HepG2 (cell line): ENCODE data around the gene HYOU1. TPM values are rescaled to one million over a fixed set of nuclear protein-coding genes. Genes with fewer than 3 reads are reported as not detected.

Source experiments
- ASH2L ChIP-seq: fragments of 300-600, 200-600 bp; sonication (generic); IDR thresholded peaks from 2 replicates; pipeline ENCODE4 v1.7.0; 2017; ENCODE audit warnings: low read depth, mild to moderate bottlenecking, moderate library complexity, mixed read lengths, low read length; ENCODE audit not compliant: insufficient read length
- HOXA7 ChIP-seq: sonication (generic); formaldehyde crosslinking; IDR thresholded peaks from 2 replicates; pipeline ENCODE4 v1.8.1; 2022; ENCODE audit warnings: mild to moderate bottlenecking, missing genetic modification reagents, moderate library complexity
- KDM4B ChIP-seq: sonication (generic); formaldehyde crosslinking; IDR thresholded peaks from 2 replicates; pipeline ENCODE4 v1.4.0; 2020; ENCODE audit warnings: missing genetic modification reagents
- MXD4 ChIP-seq: IDR thresholded peaks from 2 replicates; pipeline ENCODE4 v1.6.1; 2016; ENCODE audit warnings: mild to moderate bottlenecking, missing biosample characterization, missing genetic modification reagents
- MYC ChIP-seq: sonication (generic); formaldehyde crosslinking; IDR thresholded peaks from 2 replicates; pipeline ENCODE4 v1.9.0; 2021; ENCODE audit warnings: missing genetic modification reagents, borderline replicate concordance
- RORA ChIP-seq: sonication (generic); formaldehyde crosslinking; IDR thresholded peaks from 2 replicates; pipeline ENCODE4 v1.5.0; 2020; ENCODE audit warnings: mild to moderate bottlenecking, missing genetic modification reagents, moderate library complexity
- SP4 ChIP-seq: sonication (generic); formaldehyde crosslinking; IDR thresholded peaks from 2 replicates; pipeline ENCODE4 v1.8.1; 2023; ENCODE audit warnings: mild to moderate bottlenecking, missing genetic modification reagents
- ZBTB8A ChIP-seq: sonication (generic); formaldehyde crosslinking; IDR thresholded peaks from 2 replicates; pipeline ENCODE4 v1.4.0; 2020; ENCODE audit warnings: mild to moderate bottlenecking, low read depth, missing genetic modification reagents, borderline replicate concordance
- ZNF136 ChIP-seq: sonication (generic); formaldehyde crosslinking; IDR thresholded peaks from 2 replicates; pipeline ENCODE4 v1.8.1; 2022; ENCODE audit warnings: low read depth, mild to moderate bottlenecking, moderate library complexity, missing genetic modification reagents
- ZNF331 ChIP-seq: sonication (generic); formaldehyde crosslinking; IDR thresholded peaks from 2 replicates; pipeline ENCODE4 v1.4.0; 2020; ENCODE audit warnings: missing genetic modification reagents
- ZNF558 ChIP-seq: sonication (generic); formaldehyde crosslinking; IDR thresholded peaks from 2 replicates; pipeline ENCODE4 v1.9.0; 2022; ENCODE audit warnings: mild to moderate bottlenecking, missing genetic modification reagents, borderline replicate concordance
- ZNF569 ChIP-seq: sonication (generic); formaldehyde crosslinking; IDR thresholded peaks from 2 replicates; pipeline ENCODE4 v1.5.0; 2020; ENCODE audit warnings: mild to moderate bottlenecking, missing genetic modification reagents, moderate library complexity, borderline replicate concordance
- polyA plus RNA-seq, 8 experiments: library from polyadenylated mRNA; depleted of rRNA in 3 of 8; stranded (reverse) in 7 of 8; unstranded in 1 of 8; fragments of >200 nt; fragmentation: Illumina TruSeq in 4 of 8; extraction: Trizol in 4 of 8; gene quantifications; 2 replicates each; pipeline versions ENCODE4 v1.2.1 to v1.2.3, GENCODE V29; 2011 to 2016; ENCODE audit warnings: low read depth in 4 of 8, missing spikeins in 1 of 8, mixed read lengths in 1 of 8; ENCODE audit not compliant: insufficient read depth in 1 of 8
- total RNA-seq, 5 experiments: library from RNA; depleted of rRNA; stranded (reverse); fragments of >200 nt; fragmentation: Illumina TruSeq; extraction: Trizol; gene quantifications; 2 replicates each; pipeline ENCODE4 v1.2.3, GENCODE V29; 2016; ENCODE audit warnings: low read depth in 1 of 5
- TF ChIP-seq, protein P1 (sequence below), 2 experiments: sonication (generic) in 1 of 2; formaldehyde crosslinking in 1 of 2; IDR thresholded peaks; 2 replicates each; pipeline versions ENCODE4 v1.4.0 to v1.6.1; 2018 to 2020; ENCODE audit warnings: missing genetic modification reagents in 2 of 2, borderline replicate concordance in 1 of 2, low read depth in 1 of 2, mild to moderate bottlenecking in 1 of 2, missing biosample characterization in 1 of 2
- TF ChIP-seq, protein P2 (sequence below): sonication (generic); formaldehyde crosslinking; IDR thresholded peaks from 2 replicates; pipeline ENCODE4 v1.8.0; 2022; ENCODE audit warnings: missing genetic modification reagents, low read depth, mild to moderate bottlenecking, borderline replicate concordance
- TF ChIP-seq, protein P3 (sequence below): sonication (generic); formaldehyde crosslinking; conservative IDR thresholded peaks from 2 replicates; pipeline ENCODE4 v1.8.0; 2022; ENCODE audit warnings: mild to moderate bottlenecking, moderate library complexity, missing genetic modification reagents
- TF ChIP-seq, protein P4 (sequence below), 2 experiments: IDR thresholded peaks; 2 replicates each; pipeline ENCODE4 v1.6.1; 2011 to 2012; ENCODE audit warnings: low read length in 2 of 2, borderline replicate concordance in 1 of 2, low read depth in 1 of 2, mild to moderate bottlenecking in 1 of 2, moderate library complexity in 1 of 2
- TF ChIP-seq, protein P5 (sequence below): IDR thresholded peaks from 2 replicates; pipeline ENCODE4 v1.6.1; 2016; ENCODE audit warnings: low read depth

The HYOU1 gene
- total and polyA plus RNA-seq, 2 of the 13 experiments (the other 11 are each of a cell fraction or from before 2014, with no cell fraction given): 127 to 155 TPM

DNA sequence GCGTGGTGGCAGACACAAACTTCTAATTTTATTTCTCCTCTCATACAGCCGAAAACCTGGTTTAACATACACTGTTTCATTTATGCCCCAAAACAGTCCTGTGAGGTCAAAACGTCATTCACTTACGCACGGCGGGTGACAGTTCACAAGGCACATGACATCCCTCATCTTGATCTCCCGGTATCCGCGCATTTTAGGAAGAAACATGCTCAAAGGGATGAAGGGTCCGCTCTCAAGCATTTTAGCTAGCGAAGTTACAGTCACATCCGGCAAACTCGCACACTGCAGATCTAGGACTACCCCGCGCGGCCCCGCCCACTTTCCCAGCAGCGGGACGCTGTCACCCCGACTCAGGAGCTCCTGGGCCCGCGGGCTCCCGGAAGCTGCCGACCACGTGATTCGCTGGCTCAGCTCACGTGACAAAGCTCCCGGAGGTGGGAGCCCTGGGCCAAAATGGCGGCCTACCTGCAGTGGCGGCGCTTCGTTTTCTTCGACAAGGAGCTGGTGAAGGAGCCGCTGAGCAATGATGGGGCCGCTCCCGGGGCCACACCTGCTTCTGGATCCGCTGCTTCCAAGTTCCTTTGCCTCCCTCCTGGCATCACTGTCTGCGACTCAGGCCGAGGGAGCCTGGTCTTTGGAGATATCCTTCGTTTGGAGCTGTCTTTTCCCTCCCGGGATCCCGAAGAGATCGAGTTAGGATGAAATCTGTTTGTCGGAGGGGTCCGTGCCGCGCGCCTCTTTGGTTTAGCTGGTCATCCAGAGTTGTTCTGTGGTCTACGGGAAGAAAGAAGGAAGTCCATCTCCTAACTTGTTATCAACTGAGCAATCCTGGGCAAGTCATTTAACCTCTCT lies 10.6 kb upstream of the HYOU1 start, which contains the start of gene VPS11 (continued):
- TF ChIP-seq, protein P1, sequence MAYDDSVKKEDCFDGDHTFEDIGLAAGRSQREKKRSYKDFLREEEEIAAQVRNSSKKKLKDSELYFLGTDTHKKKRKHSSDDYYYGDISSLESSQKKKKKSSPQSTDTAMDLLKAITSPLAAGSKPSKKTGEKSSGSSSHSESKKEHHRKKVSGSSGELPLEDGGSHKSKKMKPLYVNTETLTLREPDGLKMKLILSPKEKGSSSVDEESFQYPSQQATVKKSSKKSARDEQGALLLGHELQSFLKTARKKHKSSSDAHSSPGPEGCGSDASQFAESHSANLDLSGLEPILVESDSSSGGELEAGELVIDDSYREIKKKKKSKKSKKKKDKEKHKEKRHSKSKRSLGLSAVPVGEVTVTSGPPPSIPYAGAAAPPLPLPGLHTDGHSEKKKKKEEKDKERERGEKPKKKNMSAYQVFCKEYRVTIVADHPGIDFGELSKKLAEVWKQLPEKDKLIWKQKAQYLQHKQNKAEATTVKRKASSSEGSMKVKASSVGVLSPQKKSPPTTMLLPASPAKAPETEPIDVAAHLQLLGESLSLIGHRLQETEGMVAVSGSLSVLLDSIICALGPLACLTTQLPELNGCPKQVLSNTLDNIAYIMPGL (CRISPR knock-in tag; IDR thresholded peaks at IDR 0.05; ENCODE audit: borderline replicate concordance in 1 of 2, low read depth in 1 of 2): peak; percentile 44 to 85; a peak in 1 of 4 replicates
- TF ChIP-seq RORA (CRISPR knock-in tag) (0 out of 2 replicates have a peak, but pooled peaks have one; percentile 53), MYC (CRISPR knock-in tag) (peak; percentile 67; the same call in 1 of the 2 replicates), ZNF136 (CRISPR knock-in tag) (no peak), ASH2L (peak; percentile 54), ZBTB8A (CRISPR knock-in tag) (no peak), ZNF558 (CRISPR knock-in tag) (peak; percentile 46; the same call in 1 of the 2 replicates), MXD4 (CRISPR knock-in tag) (peak; percentile 91), HOXA7 (CRISPR knock-in tag) (no peak), KDM4B (CRISPR knock-in tag) (peak; percentile 91), SP4 (CRISPR knock-in tag) (peak; percentile 78), ZNF569 (CRISPR knock-in tag) (no peak), ZNF331 (CRISPR knock-in tag) (peak; percentile 78)
- TF ChIP-seq, protein P2, sequence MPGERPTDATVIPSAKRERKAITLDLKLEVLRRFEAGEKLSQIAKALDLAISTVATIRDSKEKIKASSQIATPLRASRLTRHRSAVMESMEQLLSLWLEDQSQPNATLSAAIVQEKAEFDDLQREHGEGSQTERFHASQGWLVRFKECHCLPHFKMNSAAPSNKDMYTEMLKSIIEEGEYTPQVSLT (CRISPR knock-in tag): no peak
- TF ChIP-seq, protein P3, sequence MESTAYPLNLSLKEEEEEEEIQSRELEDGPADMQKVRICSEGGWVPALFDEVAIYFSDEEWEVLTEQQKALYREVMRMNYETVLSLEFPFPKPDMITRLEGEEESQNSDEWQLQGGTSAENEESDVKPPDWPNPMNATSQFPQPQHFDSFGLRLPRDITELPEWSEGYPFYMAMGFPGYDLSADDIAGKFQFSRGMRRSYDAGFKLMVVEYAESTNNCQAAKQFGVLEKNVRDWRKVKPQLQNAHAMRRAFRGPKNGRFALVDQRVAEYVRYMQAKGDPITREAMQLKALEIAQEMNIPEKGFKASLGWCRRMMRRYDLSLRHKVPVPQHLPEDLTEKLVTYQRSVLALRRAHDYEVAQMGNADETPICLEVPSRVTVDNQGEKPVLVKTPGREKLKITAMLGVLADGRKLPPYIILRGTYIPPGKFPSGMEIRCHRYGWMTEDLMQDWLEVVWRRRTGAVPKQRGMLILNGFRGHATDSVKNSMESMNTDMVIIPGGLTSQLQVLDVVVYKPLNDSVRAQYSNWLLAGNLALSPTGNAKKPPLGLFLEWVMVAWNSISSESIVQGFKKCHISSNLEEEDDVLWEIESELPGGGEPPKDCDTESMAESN (CRISPR knock-in tag): peak; percentile 60; the same call in 1 of the 2 replicates
- TF ChIP-seq, protein P4, sequence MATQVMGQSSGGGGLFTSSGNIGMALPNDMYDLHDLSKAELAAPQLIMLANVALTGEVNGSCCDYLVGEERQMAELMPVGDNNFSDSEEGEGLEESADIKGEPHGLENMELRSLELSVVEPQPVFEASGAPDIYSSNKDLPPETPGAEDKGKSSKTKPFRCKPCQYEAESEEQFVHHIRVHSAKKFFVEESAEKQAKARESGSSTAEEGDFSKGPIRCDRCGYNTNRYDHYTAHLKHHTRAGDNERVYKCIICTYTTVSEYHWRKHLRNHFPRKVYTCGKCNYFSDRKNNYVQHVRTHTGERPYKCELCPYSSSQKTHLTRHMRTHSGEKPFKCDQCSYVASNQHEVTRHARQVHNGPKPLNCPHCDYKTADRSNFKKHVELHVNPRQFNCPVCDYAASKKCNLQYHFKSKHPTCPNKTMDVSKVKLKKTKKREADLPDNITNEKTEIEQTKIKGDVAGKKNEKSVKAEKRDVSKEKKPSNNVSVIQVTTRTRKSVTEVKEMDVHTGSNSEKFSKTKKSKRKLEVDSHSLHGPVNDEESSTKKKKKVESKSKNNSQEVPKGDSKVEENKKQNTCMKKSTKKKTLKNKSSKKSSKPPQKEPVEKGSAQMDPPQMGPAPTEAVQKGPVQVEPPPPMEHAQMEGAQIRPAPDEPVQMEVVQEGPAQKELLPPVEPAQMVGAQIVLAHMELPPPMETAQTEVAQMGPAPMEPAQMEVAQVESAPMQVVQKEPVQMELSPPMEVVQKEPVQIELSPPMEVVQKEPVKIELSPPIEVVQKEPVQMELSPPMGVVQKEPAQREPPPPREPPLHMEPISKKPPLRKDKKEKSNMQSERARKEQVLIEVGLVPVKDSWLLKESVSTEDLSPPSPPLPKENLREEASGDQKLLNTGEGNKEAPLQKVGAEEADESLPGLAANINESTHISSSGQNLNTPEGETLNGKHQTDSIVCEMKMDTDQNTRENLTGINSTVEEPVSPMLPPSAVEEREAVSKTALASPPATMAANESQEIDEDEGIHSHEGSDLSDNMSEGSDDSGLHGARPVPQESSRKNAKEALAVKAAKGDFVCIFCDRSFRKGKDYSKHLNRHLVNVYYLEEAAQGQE (IDR thresholded peaks at IDR 0.05; ENCODE audit: borderline replicate concordance in 1 of 2, low read depth in 1 of 2, low read length in 2 of 2): 0 out of 4 replicates have a peak, but pooled peaks of 1 of the 2 experiments have one; percentile 47
- TF ChIP-seq, protein P5, sequence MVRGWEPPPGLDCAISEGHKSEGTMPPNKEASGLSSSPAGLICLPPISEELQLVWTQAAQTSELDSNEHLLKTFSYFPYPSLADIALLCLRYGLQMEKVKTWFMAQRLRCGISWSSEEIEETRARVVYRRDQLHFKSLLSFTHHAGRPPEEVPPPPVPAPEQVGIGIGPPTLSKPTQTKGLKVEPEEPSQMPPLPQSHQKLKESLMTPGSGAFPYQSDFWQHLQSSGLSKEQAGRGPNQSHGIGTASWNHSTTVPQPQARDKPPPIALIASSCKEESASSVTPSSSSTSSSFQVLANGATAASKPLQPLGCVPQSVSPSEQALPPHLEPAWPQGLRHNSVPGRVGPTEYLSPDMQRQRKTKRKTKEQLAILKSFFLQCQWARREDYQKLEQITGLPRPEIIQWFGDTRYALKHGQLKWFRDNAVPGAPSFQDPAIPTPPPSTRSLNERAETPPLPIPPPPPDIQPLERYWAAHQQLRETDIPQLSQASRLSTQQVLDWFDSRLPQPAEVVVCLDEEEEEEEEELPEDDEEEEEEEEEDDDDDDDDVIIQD: 0 out of 2 replicates have a peak, but pooled peaks have one; percentile 48
